ENCODE measurements around the gene CDH23. TPM values are rescaled to one million over a fixed set of nuclear protein-coding genes. Genes with fewer than 3 reads are reported as not detected.

Gene CDH23
- polyA plus RNA-seq, 1 experiment, result 0.01 TPM

DNA sequence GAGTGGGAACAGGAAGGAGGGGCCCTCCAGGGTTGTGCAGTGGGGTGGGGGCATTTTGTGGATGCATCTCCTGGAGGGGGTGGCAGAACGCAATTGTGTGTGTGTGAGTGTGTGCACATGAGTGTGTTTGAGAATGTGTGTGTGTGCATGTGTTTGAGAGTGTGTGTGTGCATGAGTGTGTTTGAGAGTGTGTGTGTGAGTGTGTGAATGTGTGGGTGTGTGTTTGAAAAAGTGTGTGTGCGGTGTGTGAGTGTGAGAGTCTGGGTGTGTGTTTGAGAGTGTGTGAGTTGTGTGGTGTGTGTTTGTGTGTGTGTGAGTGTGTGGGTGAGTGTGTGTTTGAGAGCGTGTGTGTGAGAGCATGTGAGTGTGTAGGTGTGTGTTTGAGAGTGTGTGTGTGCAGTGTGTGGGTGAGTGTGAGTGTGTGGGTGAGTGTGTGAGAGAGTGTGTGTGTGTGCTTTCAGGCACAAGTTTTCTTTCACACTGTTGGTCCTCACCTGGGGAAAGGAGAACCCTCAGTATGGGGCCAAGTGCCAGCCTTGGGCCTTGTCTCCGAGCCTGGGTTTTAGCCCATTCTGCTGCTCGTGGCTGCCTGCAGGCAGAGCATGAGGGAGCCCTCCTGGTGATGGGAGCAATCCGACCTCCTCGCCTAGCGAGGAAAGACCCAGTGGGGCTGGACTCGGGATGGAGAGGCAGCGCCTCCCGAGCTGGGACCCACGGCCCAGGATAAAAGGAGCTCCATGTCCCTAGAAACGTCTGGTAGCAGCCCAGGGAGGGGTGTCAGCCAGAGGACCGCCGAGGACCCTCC is 35.6 kb downstream of the CDH23 start:
- Histone ChIP-seq H3K9me3 (ENCODE audit: control insufficient read depth, insufficient read depth, low read length) (no peaks in the 10 kb centered on the region; the same call in 1 of the 2 replicates), H3K4me3 (ENCODE audit: low read depth, low read length) (no peak overlapping the region), H3K27me3 (ENCODE audit: control insufficient read depth, insufficient read depth, low read length) (peaks cover 25% of the 10 kb centered on the region), H3K27ac (ENCODE audit: low read depth, low read length) (no peak overlapping the region)
- CTCF ChIA-PET, result no interaction called here
- TF ChIP-seq, protein P1, sequence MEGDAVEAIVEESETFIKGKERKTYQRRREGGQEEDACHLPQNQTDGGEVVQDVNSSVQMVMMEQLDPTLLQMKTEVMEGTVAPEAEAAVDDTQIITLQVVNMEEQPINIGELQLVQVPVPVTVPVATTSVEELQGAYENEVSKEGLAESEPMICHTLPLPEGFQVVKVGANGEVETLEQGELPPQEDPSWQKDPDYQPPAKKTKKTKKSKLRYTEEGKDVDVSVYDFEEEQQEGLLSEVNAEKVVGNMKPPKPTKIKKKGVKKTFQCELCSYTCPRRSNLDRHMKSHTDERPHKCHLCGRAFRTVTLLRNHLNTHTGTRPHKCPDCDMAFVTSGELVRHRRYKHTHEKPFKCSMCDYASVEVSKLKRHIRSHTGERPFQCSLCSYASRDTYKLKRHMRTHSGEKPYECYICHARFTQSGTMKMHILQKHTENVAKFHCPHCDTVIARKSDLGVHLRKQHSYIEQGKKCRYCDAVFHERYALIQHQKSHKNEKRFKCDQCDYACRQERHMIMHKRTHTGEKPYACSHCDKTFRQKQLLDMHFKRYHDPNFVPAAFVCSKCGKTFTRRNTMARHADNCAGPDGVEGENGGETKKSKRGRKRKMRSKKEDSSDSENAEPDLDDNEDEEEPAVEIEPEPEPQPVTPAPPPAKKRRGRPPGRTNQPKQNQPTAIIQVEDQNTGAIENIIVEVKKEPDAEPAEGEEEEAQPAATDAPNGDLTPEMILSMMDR (IDR thresholded peaks at IDR 0.05; ENCODE audit: low read depth, low read length), result no peak
- no peak for DNase-seq (ENCODE audit: low read depth, low spot score)
- POLR2A ChIA-PET, result no interaction called here

DNA sequence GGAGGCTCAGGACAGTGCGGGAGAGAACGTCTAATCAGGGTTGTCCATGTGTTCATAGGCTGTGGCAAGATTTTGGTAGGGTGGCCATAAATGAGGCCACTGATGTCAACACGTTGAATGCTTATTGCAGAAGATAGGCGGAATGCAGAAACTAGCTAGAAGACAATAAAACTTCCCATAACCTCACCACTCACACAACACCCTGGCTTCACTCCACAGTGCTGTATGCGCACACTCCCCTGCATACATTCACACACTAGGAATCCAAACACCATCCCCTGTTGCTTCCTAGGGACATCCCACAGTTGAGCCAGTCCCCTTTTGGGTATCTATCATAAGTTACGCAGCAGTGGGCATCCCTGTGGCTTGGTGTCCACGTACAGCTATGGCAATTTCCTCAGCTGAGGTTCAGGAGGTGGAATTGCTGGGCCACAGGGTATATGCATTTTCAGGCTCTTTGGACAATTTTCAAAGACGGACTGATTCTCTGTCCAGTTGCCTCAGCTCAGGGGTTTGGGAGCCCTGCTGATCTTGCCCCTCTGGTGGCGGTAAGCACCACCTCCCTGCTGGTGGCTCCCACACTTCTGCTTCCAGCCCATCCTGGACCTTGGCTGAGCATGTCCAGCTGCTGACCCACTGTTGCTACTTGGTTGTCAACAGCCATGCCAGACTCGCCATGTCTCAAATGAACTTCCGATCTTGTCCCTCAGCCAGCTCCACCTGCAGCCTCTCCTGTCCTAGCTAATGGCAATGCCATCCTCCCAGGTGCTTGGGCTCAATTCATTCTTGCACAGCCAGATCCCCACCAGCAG is 36.4 kb downstream of the CDH23 start:
- Histone ChIP-seq H3K4me3 (ENCODE audit: low read depth, low read length) (no peak overlapping the region), H3K27me3 (ENCODE audit: control insufficient read depth, insufficient read depth, low read length) (peaks cover 28% of the 10 kb centered on the region), H3K9me3 (ENCODE audit: control insufficient read depth, insufficient read depth, low read length) (no peaks in the 10 kb centered on the region; the same call in 1 of the 2 replicates), H3K27ac (ENCODE audit: low read depth, low read length) (no peak overlapping the region)
- CTCF ChIA-PET, result no interaction called here
- POLR2A ChIA-PET, result no interaction called here
- TF ChIP-seq, protein P1 (IDR thresholded peaks at IDR 0.05; ENCODE audit: low read depth, low read length), result no peak
- no peak for DNase-seq (ENCODE audit: low read depth, low spot score)

DNA sequence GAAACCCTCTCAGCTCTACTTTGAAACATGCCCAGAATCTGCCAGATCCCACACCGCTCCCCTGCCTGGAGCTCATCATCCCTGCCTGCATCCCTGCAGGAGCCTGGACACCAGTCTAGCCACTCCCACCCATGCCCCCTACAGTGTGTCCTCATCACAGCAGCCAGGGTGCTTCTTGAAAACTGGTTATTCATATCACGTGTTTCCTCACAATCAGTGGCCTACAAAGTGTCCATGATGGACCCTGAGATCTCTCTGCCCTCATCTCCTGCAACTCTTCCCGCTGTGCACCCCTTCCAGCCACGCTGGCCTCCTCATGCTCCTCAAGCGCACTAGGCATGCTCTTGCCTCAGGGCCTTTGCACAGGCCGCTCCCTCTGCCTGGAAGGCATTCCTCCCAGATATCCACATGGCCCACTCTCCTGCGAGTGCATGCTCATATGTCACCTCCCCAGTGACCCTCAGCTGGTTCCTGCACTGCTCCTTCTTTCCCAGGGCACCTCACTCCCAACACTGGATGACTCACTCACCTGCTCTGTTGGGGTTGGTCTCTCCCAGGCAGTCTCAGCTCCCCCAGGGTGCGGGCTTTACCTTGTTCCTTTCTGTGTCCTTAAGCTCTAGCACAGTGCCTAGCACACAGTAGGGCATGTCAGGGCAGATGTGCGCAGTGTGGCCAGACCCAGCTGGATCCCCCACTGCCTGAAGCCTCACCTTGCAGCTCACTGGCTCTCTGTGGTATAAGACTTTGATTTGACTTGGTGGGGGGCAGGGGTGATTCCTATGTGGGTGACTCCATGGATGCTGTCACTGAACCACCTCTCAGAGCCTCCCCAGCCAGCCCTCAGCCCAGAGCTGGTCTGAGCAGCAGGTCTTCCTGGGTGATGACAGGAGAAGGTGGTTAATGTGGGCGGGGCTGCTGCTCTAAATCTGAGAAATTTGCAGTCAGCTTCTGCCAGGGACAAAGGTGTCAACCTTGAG is 37.3 kb downstream of the CDH23 start:
- Histone ChIP-seq H3K9me3 (ENCODE audit: control insufficient read depth, insufficient read depth, low read length) (no peaks in the 10 kb centered on the region; the same call in 1 of the 2 replicates), H3K27ac (ENCODE audit: low read depth, low read length) (no peak overlapping the region), H3K4me3 (ENCODE audit: low read depth, low read length) (no peak overlapping the region), H3K27me3 (ENCODE audit: control insufficient read depth, insufficient read depth, low read length) (peaks cover 28% of the 10 kb centered on the region)
- POLR2A ChIA-PET, result no interaction called here
- TF ChIP-seq, protein P1 (IDR thresholded peaks at IDR 0.05; ENCODE audit: low read depth, low read length), result no peak
- CTCF ChIA-PET, result no interaction called here
- DNase-seq (ENCODE audit: low read depth, low spot score), result no peak

DNA sequence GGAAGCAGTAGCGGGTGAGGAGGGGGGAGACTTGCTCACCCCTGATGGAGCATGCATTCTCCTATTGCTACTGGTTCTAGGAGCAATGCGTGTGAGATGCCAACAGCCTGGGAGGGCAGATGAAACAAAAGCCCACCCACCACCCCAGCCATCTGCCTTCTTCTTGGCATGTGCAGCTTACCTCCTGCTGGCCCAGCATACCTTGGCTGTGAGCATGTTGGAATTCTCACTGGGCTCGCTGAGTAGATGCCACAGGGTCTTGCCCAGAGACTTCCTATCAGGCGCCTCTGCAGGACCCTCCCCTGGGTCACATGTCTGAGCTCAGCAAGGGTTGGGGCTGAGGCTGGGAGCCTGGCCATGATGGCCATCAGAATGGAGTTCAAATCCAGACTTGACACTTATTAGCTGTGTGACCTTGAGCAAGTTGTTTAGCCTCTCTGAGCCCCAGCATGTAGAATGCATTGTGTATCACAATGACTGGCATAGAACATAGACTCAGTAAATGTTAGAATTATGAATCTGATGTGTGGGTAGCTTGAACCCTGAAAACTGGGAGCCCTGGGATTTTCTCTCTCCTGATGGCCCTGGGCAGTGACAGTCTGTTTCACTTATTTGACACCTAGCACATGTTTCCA is 38.2 kb downstream of the CDH23 start:
- Histone ChIP-seq H3K27me3 (ENCODE audit: control insufficient read depth, insufficient read depth, low read length) (peaks cover 26% of the 10 kb centered on the region), H3K9me3 (ENCODE audit: control insufficient read depth, insufficient read depth, low read length) (no peaks in the 10 kb centered on the region; the same call in 1 of the 2 replicates), H3K27ac (ENCODE audit: low read depth, low read length) (no peak overlapping the region), H3K4me3 (ENCODE audit: low read depth, low read length) (no peak overlapping the region)
- ChIA-PET CTCF (no interaction called here), POLR2A (no interaction called here)
- TF ChIP-seq, protein P1 (IDR thresholded peaks at IDR 0.05; ENCODE audit: low read depth, low read length), result no peak
- no peak for DNase-seq (ENCODE audit: low read depth, low spot score)
